ENCODE results near the gene KHDC4.

GRCh38 chr1:155970531-155971167, 36.4 kb upstream of the KHDC4 start:
- TF ChIP-seq CTCF (conservative IDR thresholded peaks at IDR 0.05 in 1 of 2, IDR thresholded peaks at IDR 0.05 in 1 of 2; ENCODE audit: low read depth in 1 of 2, low read length in 2 of 2): no peak
- TF ChIP-seq EZH2 (IDR thresholded peaks at IDR 0.05; ENCODE audit: low read length, missing control alignments): no peak
